Measurements from ENCODE around the gene FAM184B. TPM values are rescaled to one million over a fixed set of nuclear protein-coding genes. Genes with fewer than 3 reads are reported as not detected.

FAM184B gene
- total and polyA plus RNA-seq, 2 experiments from 2014 or later: not detected

DNA sequence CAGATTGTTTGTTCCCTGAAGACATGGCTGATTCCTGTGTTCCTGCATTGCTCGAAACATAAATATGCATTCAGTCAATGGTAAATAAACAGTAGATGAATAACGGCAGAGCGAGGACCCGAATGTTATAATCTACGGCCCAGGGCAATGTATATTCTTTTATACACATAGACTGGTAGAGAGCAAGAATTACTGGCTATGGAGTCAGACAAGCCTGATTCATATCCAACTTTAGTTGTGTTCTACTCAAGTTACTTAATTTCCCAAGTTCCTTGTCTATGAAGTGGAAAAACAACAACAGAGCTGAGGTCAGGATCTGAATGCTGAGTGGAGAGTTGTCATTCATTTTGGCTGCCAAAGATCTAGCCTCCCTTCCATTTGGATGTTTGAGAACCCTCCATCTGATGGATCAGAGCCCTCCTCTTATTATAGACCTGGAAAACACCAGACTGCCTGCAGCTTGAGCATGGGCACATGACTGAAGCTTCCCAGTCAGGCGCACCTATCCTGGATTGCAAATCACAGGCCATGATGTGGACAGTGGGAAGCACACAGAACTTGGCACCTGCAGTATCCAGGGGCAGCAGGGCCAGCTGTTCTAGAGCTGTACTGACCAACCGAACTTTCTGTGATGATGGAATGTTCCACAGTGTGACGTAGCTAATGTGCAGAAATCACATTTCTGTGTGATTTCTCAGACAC, 80.1 kb downstream of the FAM184B start:
- H3K4me1 ChIP-seq (ENCODE audit: insufficient read depth): no peaks in the 10 kb centered on the region
- TF ChIP-seq, protein P1, sequence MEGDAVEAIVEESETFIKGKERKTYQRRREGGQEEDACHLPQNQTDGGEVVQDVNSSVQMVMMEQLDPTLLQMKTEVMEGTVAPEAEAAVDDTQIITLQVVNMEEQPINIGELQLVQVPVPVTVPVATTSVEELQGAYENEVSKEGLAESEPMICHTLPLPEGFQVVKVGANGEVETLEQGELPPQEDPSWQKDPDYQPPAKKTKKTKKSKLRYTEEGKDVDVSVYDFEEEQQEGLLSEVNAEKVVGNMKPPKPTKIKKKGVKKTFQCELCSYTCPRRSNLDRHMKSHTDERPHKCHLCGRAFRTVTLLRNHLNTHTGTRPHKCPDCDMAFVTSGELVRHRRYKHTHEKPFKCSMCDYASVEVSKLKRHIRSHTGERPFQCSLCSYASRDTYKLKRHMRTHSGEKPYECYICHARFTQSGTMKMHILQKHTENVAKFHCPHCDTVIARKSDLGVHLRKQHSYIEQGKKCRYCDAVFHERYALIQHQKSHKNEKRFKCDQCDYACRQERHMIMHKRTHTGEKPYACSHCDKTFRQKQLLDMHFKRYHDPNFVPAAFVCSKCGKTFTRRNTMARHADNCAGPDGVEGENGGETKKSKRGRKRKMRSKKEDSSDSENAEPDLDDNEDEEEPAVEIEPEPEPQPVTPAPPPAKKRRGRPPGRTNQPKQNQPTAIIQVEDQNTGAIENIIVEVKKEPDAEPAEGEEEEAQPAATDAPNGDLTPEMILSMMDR (IDR thresholded peaks at IDR 0.05; ENCODE audit: poor library complexity): no peak
- TF ChIP-seq EZH2 (IDR thresholded peaks at IDR 0.05; ENCODE audit: borderline replicate concordance) (no peak), EZH2phosphoT487 (IDR thresholded peaks at IDR 0.05; ENCODE audit: low read depth, severe bottlenecking, unreplicated experiment) (no peak)

GRCh38 chr4:17699380-17699779, 82.0 kb downstream of the FAM184B start:
- Histone ChIP-seq H4K20me1 (ENCODE audit: insufficient read depth, poor library complexity, severe bottlenecking) (no peaks in the 10 kb centered on the region), H3K9me2 (replicated peaks; ENCODE audit: insufficient read depth) (no peaks in the 10 kb centered on the region), H3K4me3 (no peak overlapping the region), H2AFZ (no peak overlapping the region), H3K4me1 (ENCODE audit: insufficient read depth) (no peaks in the 10 kb centered on the region), H3K9me3 (ENCODE audit: low read depth) (no peaks in the 10 kb centered on the region), H3K27ac (no peak overlapping the region), H3K36me3 (replicated peaks; ENCODE audit: insufficient read depth, low read depth) (no peaks in the 10 kb centered on the region), H3K27me3 (peaks cover 3% of the 10 kb centered on the region), H3K4me2 (no peak overlapping the region), H3K79me2 (no peaks in the 10 kb centered on the region)
- no peak for DNase-seq (ENCODE audit: low spot score)
- TF ChIP-seq, protein P1 (IDR thresholded peaks at IDR 0.05; ENCODE audit: poor library complexity): no peak
- TF ChIP-seq EZH2 (IDR thresholded peaks at IDR 0.05; ENCODE audit: borderline replicate concordance) (no peak), EZH2phosphoT487 (IDR thresholded peaks at IDR 0.05; ENCODE audit: low read depth, severe bottlenecking, unreplicated experiment) (no peak)
- 93% methylated on average over 2 of the region's 2 CpGs for WGBS (ENCODE audit: low lambda C conversion rate, missing lambda C conversion rate)

More for the DNA sequence above, 80.1 kb downstream of the FAM184B start:
- H4K20me1 ChIP-seq (ENCODE audit: insufficient read depth, poor library complexity, severe bottlenecking): no peaks in the 10 kb centered on the region
- no peaks in the 10 kb centered on the region for H3K9me2 ChIP-seq (replicated peaks; ENCODE audit: insufficient read depth)
- no peak overlapping the region for H3K4me3 ChIP-seq
- H3K36me3 ChIP-seq (replicated peaks; ENCODE audit: insufficient read depth, low read depth): no peaks in the 10 kb centered on the region
- WGBS (ENCODE audit: low lambda C conversion rate, missing lambda C conversion rate): 92% methylated on average over 8 of the region's 8 CpGs
- no peak overlapping the region for H2AFZ ChIP-seq
- no peaks in the 10 kb centered on the region for H3K79me2 ChIP-seq
- no peak for DNase-seq (ENCODE audit: low spot score)
- H3K9me3 ChIP-seq (ENCODE audit: low read depth): no peaks in the 10 kb centered on the region
- no peak overlapping the region for H3K4me2 ChIP-seq
- H3K27ac ChIP-seq: no peak overlapping the region
- H3K27me3 ChIP-seq: peaks cover 6% of the 10 kb centered on the region

GRCh38 chr4:17698116-17698515, 83.3 kb downstream of the FAM184B start:
- no peak overlapping the region for H3K27ac ChIP-seq
- TF ChIP-seq EZH2phosphoT487 (IDR thresholded peaks at IDR 0.05; ENCODE audit: low read depth, severe bottlenecking, unreplicated experiment) (no peak), EZH2 (IDR thresholded peaks at IDR 0.05; ENCODE audit: borderline replicate concordance) (no peak)
- TF ChIP-seq, protein P1 (IDR thresholded peaks at IDR 0.05; ENCODE audit: poor library complexity): no peak
- no peaks in the 10 kb centered on the region for H3K9me3 ChIP-seq (ENCODE audit: low read depth)
- H3K4me3 ChIP-seq: no peak overlapping the region
- no peak for DNase-seq (ENCODE audit: low spot score)
- H3K27me3 ChIP-seq: peaks cover 3% of the 10 kb centered on the region
- no peak overlapping the region for H3K4me2 ChIP-seq
- no peak overlapping the region for H2AFZ ChIP-seq
- no peaks in the 10 kb centered on the region for H3K36me3 ChIP-seq (replicated peaks; ENCODE audit: insufficient read depth, low read depth)
- H3K9me2 ChIP-seq (replicated peaks; ENCODE audit: insufficient read depth): no peaks in the 10 kb centered on the region
- 47% methylated on average over 4 of the region's 4 CpGs for WGBS (ENCODE audit: low lambda C conversion rate, missing lambda C conversion rate)
- H3K79me2 ChIP-seq: no peaks in the 10 kb centered on the region
- H3K4me1 ChIP-seq (ENCODE audit: insufficient read depth): no peaks in the 10 kb centered on the region
- H4K20me1 ChIP-seq (ENCODE audit: insufficient read depth, poor library complexity, severe bottlenecking): no peaks in the 10 kb centered on the region
